Progenitor cell of endocrine pancreas (in vitro differentiated cells): Measurements from ENCODE around the gene EIF1. TPM values are rescaled to one million over a fixed set of nuclear protein-coding genes. Genes with fewer than 3 reads are reported as not detected.

Experiments used
- DNase-seq: peaks from one replicate; pipeline ENCODE4 v3.0.0; 2021; ENCODE audit warnings: low spot score; ENCODE audit not compliant: unreplicated experiment
- H3K27ac Mint-ChIP-seq: 2 replicates; pipeline ENCODE4 v1.8.0; 2021; ENCODE audit warnings: mild to moderate bottlenecking, moderate library complexity, mixed read lengths
- H3K27me3 Mint-ChIP-seq: 2 replicates; pipeline ENCODE4 v1.8.0; 2021; ENCODE audit warnings: mixed read lengths
- H3K36me3 Mint-ChIP-seq: 2 replicates; pipeline ENCODE4 v1.8.0; 2022; ENCODE audit warnings: mixed read lengths; ENCODE audit not compliant: insufficient read depth
- H3K4me1 Mint-ChIP-seq: 2 replicates; pipeline ENCODE4 v1.8.0; 2021; ENCODE audit warnings: low read depth, mixed read lengths
- H3K4me3 Mint-ChIP-seq: 2 replicates; pipeline ENCODE4 v1.8.0; 2021; ENCODE audit warnings: low read depth, mild to moderate bottlenecking, moderate library complexity, mixed read lengths
- H3K9me3 Mint-ChIP-seq: 2 replicates; pipeline ENCODE4 v1.8.0; 2021; ENCODE audit warnings: low read depth, mixed read lengths
- total RNA-seq: library from RNA; stranded (reverse); gene quantifications from 2 replicates; pipeline ENCODE4 v1.2.1, GENCODE V29; 2021
- TF ChIP-seq, protein P1 (sequence below): fragments of 200-600 bp; sonication (generic); IDR thresholded peaks from one replicate; pipeline ENCODE4 v1.5.0; 2021; ENCODE audit warnings: antibody characterized with exemption, mild to moderate bottlenecking; ENCODE audit not compliant: unreplicated experiment

Gene EIF1
- total RNA-seq, 1 donor from 2014 or later: 622 TPM

DNA sequence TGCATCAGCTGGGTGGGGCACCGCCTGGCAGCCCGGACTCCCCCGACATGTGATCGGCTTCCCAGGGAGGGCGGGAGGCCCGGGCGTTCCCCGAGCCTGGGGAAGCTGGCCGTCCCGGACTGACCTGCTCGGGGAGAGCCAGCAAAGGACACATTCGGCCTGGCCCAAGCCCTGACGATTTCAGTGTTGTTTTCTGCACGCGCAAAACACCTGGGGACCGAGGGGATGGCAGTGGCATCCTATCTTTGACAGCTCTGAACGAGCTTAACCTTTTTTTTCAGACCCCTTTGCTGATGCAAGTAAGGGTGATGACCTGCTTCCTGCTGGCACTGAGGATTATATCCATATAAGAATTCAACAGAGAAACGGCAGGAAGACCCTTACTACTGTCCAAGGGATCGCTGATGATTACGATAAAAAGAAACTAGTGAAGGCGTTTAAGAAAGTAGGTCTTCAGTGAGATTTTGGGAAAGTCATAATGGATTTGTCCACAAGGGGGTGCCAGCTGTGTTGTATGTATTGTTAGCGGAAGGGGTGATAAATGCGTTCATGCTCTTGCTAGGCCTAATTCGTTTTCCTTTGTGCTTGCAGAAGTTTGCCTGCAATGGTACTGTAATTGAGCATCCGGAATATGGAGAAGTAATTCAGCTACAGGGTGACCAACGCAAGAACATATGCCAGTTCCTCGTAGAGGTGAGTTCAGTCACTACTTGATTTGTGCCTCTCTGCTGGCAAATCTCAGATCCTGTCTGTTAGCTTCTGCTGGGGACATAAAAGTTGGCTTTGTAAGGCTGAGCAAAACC, 1.0 kb downstream of the EIF1 start:
- no peak for DNase-seq
- no peaks in the 10 kb centered on the region for H3K9me3 Mint-ChIP-seq
- H3K36me3 Mint-ChIP-seq: peaks cover 28% of the 10 kb centered on the region

DNA sequence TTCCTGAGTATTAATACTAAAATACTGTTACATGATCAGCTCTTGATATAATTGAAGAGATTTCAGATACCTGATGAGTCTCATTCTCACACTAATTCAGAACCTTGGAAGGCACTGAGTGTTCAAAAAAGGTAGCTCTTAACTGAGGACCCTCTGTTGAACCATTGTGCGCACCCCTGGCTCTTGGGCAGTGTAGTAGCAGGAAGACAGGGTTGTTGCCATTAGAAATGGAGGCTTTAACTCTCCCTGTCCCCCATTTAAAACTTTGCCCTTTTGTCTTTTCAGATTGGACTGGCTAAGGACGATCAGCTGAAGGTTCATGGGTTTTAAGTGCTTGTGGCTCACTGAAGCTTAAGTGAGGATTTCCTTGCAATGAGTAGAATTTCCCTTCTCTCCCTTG, 1.8 kb downstream of the EIF1 start:
- Mint-ChIP-seq H3K4me1 (peaks cover 14% of the 10 kb centered on the region), H3K4me3 (peak overlapping the region; percentile 97), H3K27ac (peak overlapping the region; percentile 100), H3K27me3 (no peaks in the 10 kb centered on the region), H3K9me3 (no peaks in the 10 kb centered on the region), H3K36me3 (peaks cover 28% of the 10 kb centered on the region)
- TF ChIP-seq, protein P1, sequence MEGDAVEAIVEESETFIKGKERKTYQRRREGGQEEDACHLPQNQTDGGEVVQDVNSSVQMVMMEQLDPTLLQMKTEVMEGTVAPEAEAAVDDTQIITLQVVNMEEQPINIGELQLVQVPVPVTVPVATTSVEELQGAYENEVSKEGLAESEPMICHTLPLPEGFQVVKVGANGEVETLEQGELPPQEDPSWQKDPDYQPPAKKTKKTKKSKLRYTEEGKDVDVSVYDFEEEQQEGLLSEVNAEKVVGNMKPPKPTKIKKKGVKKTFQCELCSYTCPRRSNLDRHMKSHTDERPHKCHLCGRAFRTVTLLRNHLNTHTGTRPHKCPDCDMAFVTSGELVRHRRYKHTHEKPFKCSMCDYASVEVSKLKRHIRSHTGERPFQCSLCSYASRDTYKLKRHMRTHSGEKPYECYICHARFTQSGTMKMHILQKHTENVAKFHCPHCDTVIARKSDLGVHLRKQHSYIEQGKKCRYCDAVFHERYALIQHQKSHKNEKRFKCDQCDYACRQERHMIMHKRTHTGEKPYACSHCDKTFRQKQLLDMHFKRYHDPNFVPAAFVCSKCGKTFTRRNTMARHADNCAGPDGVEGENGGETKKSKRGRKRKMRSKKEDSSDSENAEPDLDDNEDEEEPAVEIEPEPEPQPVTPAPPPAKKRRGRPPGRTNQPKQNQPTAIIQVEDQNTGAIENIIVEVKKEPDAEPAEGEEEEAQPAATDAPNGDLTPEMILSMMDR: no peak
- no peak for DNase-seq

More for the DNA sequence above, 1.0 kb downstream of the EIF1 start:
- Mint-ChIP-seq H3K4me3 (peak overlapping the region; percentile 97), H3K27me3 (no peaks in the 10 kb centered on the region), H3K27ac (peak overlapping the region; percentile 100), H3K4me1 (peaks cover 14% of the 10 kb centered on the region)
- TF ChIP-seq, protein P1: peak; percentile 89

DNA sequence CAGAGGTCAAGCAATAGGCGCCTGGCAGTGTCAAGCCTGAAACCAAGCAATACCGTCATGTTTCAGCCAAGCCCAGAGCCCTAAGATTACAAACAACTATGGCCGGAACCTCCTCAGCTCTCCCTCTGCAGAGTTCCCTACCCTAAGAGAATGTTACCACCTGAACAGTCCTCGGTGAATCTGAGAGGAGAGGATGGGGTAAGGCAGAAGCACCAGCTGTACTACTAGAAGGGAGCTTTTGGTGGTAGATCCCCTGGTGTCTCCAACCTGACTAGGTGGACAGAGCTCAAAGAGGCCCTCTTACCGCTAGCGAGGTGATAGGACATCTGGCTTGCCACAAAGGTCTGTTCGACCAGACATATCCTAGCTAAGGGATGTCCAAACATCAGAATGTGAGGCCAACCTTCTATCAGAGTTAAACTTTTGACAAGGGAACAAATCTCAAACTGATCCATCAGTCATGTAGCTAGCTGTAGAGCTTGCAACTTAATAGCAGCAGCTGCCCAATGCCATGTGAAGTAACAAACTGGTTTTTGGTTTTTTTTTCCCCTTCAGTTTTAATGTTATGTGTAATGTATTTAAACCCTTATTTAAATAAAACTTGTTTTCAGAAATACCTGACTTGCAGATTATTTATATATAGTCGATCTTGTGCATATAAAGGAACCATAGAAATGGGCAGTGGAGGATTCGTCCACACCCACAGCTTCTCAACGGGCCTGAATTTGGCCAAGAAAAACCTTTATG, 2.5 kb downstream of the EIF1 start:
- H3K27ac Mint-ChIP-seq: peak overlapping the region; percentile 100
- H3K4me1 Mint-ChIP-seq: peaks cover 14% of the 10 kb centered on the region
- no peak for DNase-seq
- H3K9me3 Mint-ChIP-seq: no peaks in the 10 kb centered on the region
- peak overlapping the region; percentile 97 for H3K4me3 Mint-ChIP-seq
- TF ChIP-seq, protein P1: no peak
- no peaks in the 10 kb centered on the region for H3K27me3 Mint-ChIP-seq
- H3K36me3 Mint-ChIP-seq: peaks cover 30% of the 10 kb centered on the region

DNA sequence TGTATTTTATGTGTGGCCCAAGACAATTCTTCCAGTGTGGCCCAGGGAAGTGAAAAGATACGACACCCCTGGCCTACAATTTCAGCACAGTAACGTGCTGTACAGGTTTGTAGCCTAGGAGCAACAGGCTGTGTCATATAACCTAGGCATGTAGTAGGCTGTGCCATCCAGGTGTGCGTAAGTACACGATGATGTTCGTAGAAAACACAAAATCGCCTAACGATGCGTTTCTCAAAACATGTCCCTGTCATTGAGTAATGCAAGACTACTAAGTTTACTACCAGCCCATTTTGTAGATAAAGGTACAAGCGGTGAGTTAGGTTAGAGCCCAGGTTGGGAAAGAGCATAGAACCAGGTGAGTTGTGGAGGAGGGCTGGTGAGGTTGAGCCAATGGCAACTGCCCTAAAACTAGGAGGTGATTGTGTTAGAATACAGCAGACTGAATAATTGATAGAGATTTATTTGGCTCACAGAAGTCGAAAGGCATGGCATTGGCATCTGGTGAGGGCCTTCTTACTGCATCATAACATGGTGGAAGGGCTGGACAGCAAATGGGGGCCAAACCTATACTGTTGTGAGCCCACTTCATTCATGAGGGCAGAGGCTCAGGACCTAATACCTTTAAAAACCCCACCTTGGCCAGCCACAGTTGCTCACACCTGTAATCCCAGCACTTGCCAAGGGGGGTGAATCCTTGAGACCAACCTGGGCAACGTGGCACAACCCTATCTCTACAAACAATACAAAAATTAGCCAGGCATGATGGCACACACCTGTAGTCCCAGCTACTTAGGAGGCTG, 4.2 kb downstream of the EIF1 start:
- TF ChIP-seq, protein P1: no peak
- Mint-ChIP-seq H3K4me1 (peaks cover 11% of the 10 kb centered on the region), H3K27me3 (no peaks in the 10 kb centered on the region), H3K27ac (peak overlapping the region; percentile 81), H3K9me3 (no peaks in the 10 kb centered on the region), H3K36me3 (peaks cover 30% of the 10 kb centered on the region), H3K4me3 (no peak overlapping the region)
- DNase-seq: no peak
